ENCODE measurements around the gene MGST2.

DNA sequence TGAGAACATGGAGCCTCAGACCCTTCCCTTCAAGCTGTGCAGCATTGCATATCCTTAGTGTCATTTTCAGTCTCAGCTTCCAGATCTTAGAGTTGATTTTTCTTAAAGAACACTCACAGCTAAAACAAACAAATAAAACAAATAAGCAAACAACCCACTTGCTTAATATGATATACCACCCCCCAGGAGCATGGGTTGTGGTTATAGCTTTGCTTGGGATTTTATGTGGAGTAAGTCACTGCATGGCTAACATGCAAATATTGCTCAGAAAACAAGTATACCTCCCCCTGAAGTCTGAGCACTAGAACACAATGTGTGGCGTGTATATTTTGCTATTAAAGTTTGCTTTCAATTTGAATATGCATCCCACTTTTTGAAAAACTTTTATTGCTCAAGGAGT is 78.6 kb downstream of the MGST2 start:
- TF ChIP-seq RAD21 (IDR thresholded peaks at IDR 0.05; ENCODE audit: low read depth) = no peak
- TF ChIP-seq REST (IDR thresholded peaks at IDR 0.05; ENCODE audit: low read depth) = no peak
- TF ChIP-seq TEAD4 (IDR thresholded peaks at IDR 0.05) = no peak
- no peak for TF ChIP-seq MAX (IDR thresholded peaks at IDR 0.05)
- TF ChIP-seq TAF1 (IDR thresholded peaks at IDR 0.05; ENCODE audit: low read depth) = no peak
